Measurements from ENCODE around the gene CDC42EP5. TPM values are rescaled to one million over a fixed set of nuclear protein-coding genes. Genes with fewer than 3 reads are reported as not detected.
A peak's percentile ranks its signal among the peaks of the same experiment; 100 is the strongest.

The CDC42EP5 gene
- total and polyA plus RNA-seq, 2 donors (not counting 1 experiment from before 2014, with no cell fraction given), result not detected

DNA sequence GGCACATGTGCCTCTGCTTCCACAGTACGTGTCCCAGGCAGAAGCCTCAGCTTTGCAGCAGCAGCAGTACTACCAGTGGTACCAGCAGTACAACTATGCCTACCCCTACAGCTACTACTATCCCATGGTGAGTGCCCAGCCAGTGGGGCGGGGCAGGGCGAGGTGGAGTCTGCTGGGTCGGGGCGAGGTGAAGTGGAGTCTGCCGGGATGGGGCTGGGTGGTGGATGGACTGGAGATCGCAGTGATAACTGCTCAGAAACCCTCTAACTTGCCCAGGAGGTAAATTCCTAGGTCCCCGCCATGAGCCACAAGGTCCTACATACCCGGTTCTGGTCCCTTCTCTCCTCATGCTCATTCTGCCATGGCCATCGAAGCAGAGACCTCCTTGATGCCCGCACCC, 20.5 kb downstream of the CDC42EP5 start:
- ATAC-seq (ENCODE audit: low read depth) (no peak), DNase-seq (no peak)
- peaks cover 39% of the 10 kb centered on the region for H3K4me1 Mint-ChIP-seq
- peaks cover 0 to 2% (median 0%) of the 10 kb centered on the region in 3 donors for H3K9me3 ChIP-seq (ENCODE audit: control extremely low read depth in 1 of 3, control insufficient read depth in 2 of 3, insufficient read depth in 1 of 3, low read length in 2 of 3)
- POLR2A ChIA-PET, result interaction anchor here (1.4 kb wide), 1 partner anchor 9 kb away, joined by 3 read pairs; no protein-coding TSS in a partner anchor
- H3K4me3 Mint-ChIP-seq, result no peak overlapping the region
- H3K79me2 ChIP-seq (ENCODE audit: control insufficient read depth, insufficient read depth, low read length), result peaks cover 90% of the 10 kb centered on the region
- H3K4me1 ChIP-seq (ENCODE audit: control insufficient read depth in 2 of 2, insufficient read depth in 2 of 2, low read length in 2 of 2), result peaks cover 26 to 27% of the 10 kb centered on the region in 2 donors
- TF ChIP-seq, protein P1, sequence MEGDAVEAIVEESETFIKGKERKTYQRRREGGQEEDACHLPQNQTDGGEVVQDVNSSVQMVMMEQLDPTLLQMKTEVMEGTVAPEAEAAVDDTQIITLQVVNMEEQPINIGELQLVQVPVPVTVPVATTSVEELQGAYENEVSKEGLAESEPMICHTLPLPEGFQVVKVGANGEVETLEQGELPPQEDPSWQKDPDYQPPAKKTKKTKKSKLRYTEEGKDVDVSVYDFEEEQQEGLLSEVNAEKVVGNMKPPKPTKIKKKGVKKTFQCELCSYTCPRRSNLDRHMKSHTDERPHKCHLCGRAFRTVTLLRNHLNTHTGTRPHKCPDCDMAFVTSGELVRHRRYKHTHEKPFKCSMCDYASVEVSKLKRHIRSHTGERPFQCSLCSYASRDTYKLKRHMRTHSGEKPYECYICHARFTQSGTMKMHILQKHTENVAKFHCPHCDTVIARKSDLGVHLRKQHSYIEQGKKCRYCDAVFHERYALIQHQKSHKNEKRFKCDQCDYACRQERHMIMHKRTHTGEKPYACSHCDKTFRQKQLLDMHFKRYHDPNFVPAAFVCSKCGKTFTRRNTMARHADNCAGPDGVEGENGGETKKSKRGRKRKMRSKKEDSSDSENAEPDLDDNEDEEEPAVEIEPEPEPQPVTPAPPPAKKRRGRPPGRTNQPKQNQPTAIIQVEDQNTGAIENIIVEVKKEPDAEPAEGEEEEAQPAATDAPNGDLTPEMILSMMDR (IDR thresholded peaks at IDR 0.05), result no peak
- no peak for TF ChIP-seq EZH2 (IDR thresholded peaks at IDR 0.05; ENCODE audit: borderline replicate concordance, insufficient read depth, low read depth, low read length, poor library complexity, severe bottlenecking)
- no peak overlapping the region for H3K4me3 ChIP-seq (ENCODE audit: control extremely low read depth in 1 of 5, extremely low read depth in 1 of 5, insufficient read depth in 1 of 5, low read depth in 2 of 5, low read length in 4 of 5)
- no peaks in the 10 kb centered on the region for H3K27me3 Mint-ChIP-seq
- no peak overlapping the region for H2AFZ ChIP-seq (ENCODE audit: insufficient read depth, low read depth, low read length, poor library complexity, severe bottlenecking)
- H3K27ac Mint-ChIP-seq, result no peak overlapping the region
- peaks cover 1 to 72% of the 10 kb centered on the region in 2 experiments for H3K36me3 ChIP-seq (replicated peaks in 1 of 2; ENCODE audit: control extremely low read depth in 1 of 2, control insufficient read depth in 1 of 2, extremely low read depth in 1 of 2, insufficient read depth in 2 of 2, low read length in 1 of 2)
- 96% methylated on average over 5 of the region's 11 CpGs for WGBS (ENCODE audit: insufficient coverage)
- H3K27ac ChIP-seq (ENCODE audit: low read length in 2 of 2), result no peak overlapping the region
- H3K27me3 ChIP-seq (replicated peaks in 1 of 4; ENCODE audit: control extremely low read depth in 1 of 4, control insufficient read depth in 3 of 4, insufficient read depth in 4 of 4, low read length in 3 of 4), result no peaks in the 10 kb centered on the region
- peaks cover 83% of the 10 kb centered on the region for H4K20me1 ChIP-seq (ENCODE audit: control insufficient read depth, insufficient read depth, low read length, poor library complexity, severe bottlenecking)
- H3K9ac ChIP-seq (ENCODE audit: low read length), result no peak overlapping the region
- CTCF ChIA-PET, result no interaction called here
- intact Hi-C loops (cut with micrococcal nuclease), result no loop called here
- H3K4me2 ChIP-seq (replicated peaks; ENCODE audit: low read depth, low read length, poor library complexity, severe bottlenecking), result no peak overlapping the region
- H3K9me3 Mint-ChIP-seq (ENCODE audit: insufficient read depth), result no peaks in the 10 kb centered on the region

DNA sequence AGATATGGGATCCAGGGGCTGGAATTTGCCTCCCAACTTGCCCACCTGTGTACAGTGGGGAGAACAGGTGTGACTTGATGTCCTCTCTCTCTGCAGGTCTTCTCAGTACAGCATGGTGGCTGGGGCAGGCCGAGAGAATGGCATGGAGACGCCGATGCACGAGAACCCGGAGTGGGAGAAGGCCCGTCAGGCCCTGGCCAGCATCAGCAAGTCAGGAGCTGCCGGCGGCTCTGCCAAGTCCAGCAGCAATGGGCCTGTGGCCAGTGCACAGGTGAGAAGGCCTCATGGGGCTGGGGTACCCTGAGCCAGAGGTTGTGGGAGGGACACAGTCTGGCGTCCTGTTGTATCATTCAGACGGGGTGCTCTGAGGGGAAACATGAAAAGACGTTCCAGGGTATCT, 21.1 kb downstream of the CDC42EP5 start:
- ChIA-PET POLR2A (no interaction called here), CTCF (no interaction called here)
- Mint-ChIP-seq H3K27ac (no peak overlapping the region), H3K4me3 (peak overlapping the region; percentile 23), H3K9me3 (ENCODE audit: insufficient read depth) (no peaks in the 10 kb centered on the region), H3K27me3 (no peaks in the 10 kb centered on the region), H3K4me1 (peaks cover 44% of the 10 kb centered on the region)
- DNase-seq (no peak), ATAC-seq (ENCODE audit: low read depth) (no peak)
- Histone ChIP-seq H3K27ac (ENCODE audit: low read length in 2 of 2) (no peak overlapping the region), H3K9ac (ENCODE audit: low read length) (no peak overlapping the region), H4K20me1 (ENCODE audit: control insufficient read depth, insufficient read depth, low read length, poor library complexity, severe bottlenecking) (peaks cover 77% of the 10 kb centered on the region), H3K4me3 (ENCODE audit: control extremely low read depth in 1 of 5, extremely low read depth in 1 of 5, insufficient read depth in 1 of 5, low read depth in 2 of 5, low read length in 4 of 5) (no peak overlapping the region), H3K36me3 (replicated peaks in 1 of 2; ENCODE audit: control extremely low read depth in 1 of 2, control insufficient read depth in 1 of 2, extremely low read depth in 1 of 2, insufficient read depth in 2 of 2, low read length in 1 of 2) (peaks cover 1 to 65% of the 10 kb centered on the region in 2 experiments), H3K79me2 (ENCODE audit: control insufficient read depth, insufficient read depth, low read length) (peaks cover 94% of the 10 kb centered on the region), H3K27me3 (replicated peaks in 1 of 4; ENCODE audit: control extremely low read depth in 1 of 4, control insufficient read depth in 3 of 4, insufficient read depth in 4 of 4, low read length in 3 of 4) (no peaks in the 10 kb centered on the region), H3K9me3 (ENCODE audit: control extremely low read depth in 1 of 3, control insufficient read depth in 2 of 3, insufficient read depth in 1 of 3, low read length in 2 of 3) (peaks cover 0 to 2% (median 0%) of the 10 kb centered on the region in 3 donors), H3K4me1 (ENCODE audit: control insufficient read depth in 2 of 2, insufficient read depth in 2 of 2, low read length in 2 of 2) (peaks cover 31 to 33% of the 10 kb centered on the region in 2 donors), H3K4me2 (replicated peaks; ENCODE audit: low read depth, low read length, poor library complexity, severe bottlenecking) (no peak overlapping the region), H2AFZ (ENCODE audit: insufficient read depth, low read depth, low read length, poor library complexity, severe bottlenecking) (no peak overlapping the region)
- intact Hi-C loops (cut with micrococcal nuclease), result no loop called here
- TF ChIP-seq, protein P1 (IDR thresholded peaks at IDR 0.05), result no peak
- TF ChIP-seq EZH2 (IDR thresholded peaks at IDR 0.05; ENCODE audit: borderline replicate concordance, insufficient read depth, low read depth, low read length, poor library complexity, severe bottlenecking), result no peak
- 97% methylated on average over 11 of the region's 11 CpGs for WGBS (ENCODE audit: insufficient coverage)

All from B cell (primary cell).